NCI-H1092 treated with DMSO at 0.1 percent for 48 hours (cell line): Measurements from ENCODE around the gene TADA1.

Experiments
- DNase-seq: peaks from one replicate; lab custom pipeline; 2025; lab: John Stamatoyannopoulos, UW

Gene TADA1

GRCh38 chr1:166875734-166876539, at the start of gene TADA1:
TSS of gene TADA1 (minus strand) at chr1:166876264. CDS start at chr1:166876233, 31 bp downstream.
- DNase-seq = peak; percentile 100

GRCh38 chr1:166924823-166925541, 48.9 kb upstream of the TADA1 start:
- DNase-seq = no peak

- DNase-seq = no peak
These were observed 44.8 kb upstream of the TADA1 start for GRCh38 chr1:166920561-166921475.

- no peak for DNase-seq
These were observed 42.9 kb upstream of the TADA1 start for GRCh38 chr1:166918956-166919316.

- no peak for DNase-seq
These were observed 42.3 kb upstream of the TADA1 start for GRCh38 chr1:166918088-166918955.

- no peak for DNase-seq
These were observed 39.9 kb upstream of the TADA1 start for GRCh38 chr1:166915941-166916340.

- DNase-seq = no peak
These were observed 39.0 kb upstream of the TADA1 start for GRCh38 chr1:166915042-166915441.

GRCh38 chr1:166914111-166914510, 38.0 kb upstream of the TADA1 start:
- DNase-seq = no peak

- DNase-seq = no peak
These were observed 35.6 kb upstream of the TADA1 start for GRCh38 chr1:166911624-166912023.

- DNase-seq = peak; percentile 87
These were observed 34.4 kb upstream of the TADA1 start for GRCh38 chr1:166910396-166910994.

- no peak for DNase-seq
These were observed 32.9 kb upstream of the TADA1 start for GRCh38 chr1:166908942-166909341.

- DNase-seq = no peak
These were observed 31.7 kb upstream of the TADA1 start for GRCh38 chr1:166907763-166908162.

GRCh38 chr1:166907051-166907450, 31.0 kb upstream of the TADA1 start:
- DNase-seq = no peak

GRCh38 chr1:166906647-166907046, 30.6 kb upstream of the TADA1 start:
- no peak for DNase-seq

GRCh38 chr1:166905900-166906299, 29.8 kb upstream of the TADA1 start:
- no peak for DNase-seq

GRCh38 chr1:166905136-166905535, 29.1 kb upstream of the TADA1 start:
- no peak for DNase-seq

- no peak for DNase-seq
These were observed 27.2 kb upstream of the TADA1 start for GRCh38 chr1:166903232-166903631.

- DNase-seq = no peak
These were observed 26.2 kb upstream of the TADA1 start for GRCh38 chr1:166902279-166902678.

GRCh38 chr1:166900987-166901386, 24.9 kb upstream of the TADA1 start:
- DNase-seq = no peak

- DNase-seq = no peak
These were observed 23.7 kb upstream of the TADA1 start for GRCh38 chr1:166899769-166900168.

GRCh38 chr1:166895766-166896165, 19.7 kb upstream of the TADA1 start:
- DNase-seq = no peak
